Fibroblast of the aortic adventitia (primary cell): Measurements from ENCODE around the gene INPP4A. TPM values are rescaled to one million over a fixed set of nuclear protein-coding genes. Genes with fewer than 3 reads are reported as not detected.

ENCODE experiments used
- DNase-seq: peaks from one replicate; pipeline ENCODE4 v3.0.0-alpha.2; 2010; ENCODE audit warnings: low read depth
- H3K4me3 ChIP-seq: 2 replicates; pipeline ENCODE4 v1.5.1; 2011; ENCODE audit warnings: low read depth, mild to moderate bottlenecking, control low read depth, low read length, moderate library complexity
- CTCF ChIP-seq: IDR thresholded peaks from 2 replicates; pipeline ENCODE4 v1.5.1; 2011; ENCODE audit warnings: mild to moderate bottlenecking, low read length, control low read depth, inconsistent platforms; ENCODE audit not compliant: insufficient read depth
- total RNA-seq: library from RNA; depleted of rRNA; stranded (reverse); fragments of >200 nt; gene quantifications from 2 replicates; pipeline ENCODE4 v1.2.3, GENCODE V29; 2012; ENCODE audit warnings: low replicate concordance

The INPP4A gene
- total RNA-seq, 1 donor, result 16.2 TPM

GRCh38 chr2:98614024-98614739 is 169.5 kb downstream of the INPP4A start:
- no peak overlapping the region for H3K4me3 ChIP-seq
- TF ChIP-seq CTCF, result no peak
- no peak for DNase-seq

GRCh38 chr2:98615481-98615880 is 170.8 kb downstream of the INPP4A start:
- TF ChIP-seq CTCF, result no peak
- no peak overlapping the region for H3K4me3 ChIP-seq
- no peak for DNase-seq

- DNase-seq, result no peak
- no peak for TF ChIP-seq CTCF
- H3K4me3 ChIP-seq, result no peak overlapping the region
Observed at GRCh38 chr2:98617149-98617548, 172.5 kb downstream of the INPP4A start.

GRCh38 chr2:98623657-98624056 is 179.0 kb downstream of the INPP4A start:
- no peak overlapping the region for H3K4me3 ChIP-seq
- TF ChIP-seq CTCF, result no peak
- DNase-seq, result peak; percentile 40

GRCh38 chr2:98632351-98632750 is 187.7 kb downstream of the INPP4A start:
- no peak overlapping the region for H3K4me3 ChIP-seq
- no peak for DNase-seq
- no peak for TF ChIP-seq CTCF

GRCh38 chr2:98634406-98635092 is 189.9 kb downstream of the INPP4A start:
- TF ChIP-seq CTCF, result no peak
- H3K4me3 ChIP-seq, result no peak overlapping the region
- DNase-seq, result no peak
